ENCODE data around the gene SYT11. TPM values are rescaled to one million over a fixed set of nuclear protein-coding genes. Genes with fewer than 3 reads are reported as not detected.

SYT11 gene
- total and polyA plus RNA-seq, 10 of the 15 experiments (the other 5 are each of a cell fraction or from before 2014, with no cell fraction given): 7.7 to 21.2 (median 13.5) TPM

- DNase-seq (ENCODE audit: low read depth, low spot score) (no peak), FAIRE-seq (no peak), ATAC-seq (peak; percentile 55)
- Histone ChIP-seq H3K9me3 (replicated peaks; ENCODE audit: control insufficient read depth, insufficient read depth, low read length) (no peaks in the 10 kb centered on the region), H3K79me2 (ENCODE audit: control insufficient read depth, insufficient read depth, low read length) (peaks cover 20% of the 10 kb centered on the region), H3K9ac (ENCODE audit: control insufficient read depth, insufficient read depth, low read length) (peak overlapping the region; percentile 63), H3K4me2 (ENCODE audit: control insufficient read depth, insufficient read depth) (peak overlapping the region; percentile 90), H3K4me3 (peak overlapping the region; percentile 63), H4K20me1 (ENCODE audit: control insufficient read depth, insufficient read depth) (no peaks in the 10 kb centered on the region), H2AFZ (ENCODE audit: control insufficient read depth, low read depth, low read length) (peak overlapping the region; percentile 90), H3K27ac (ENCODE audit: control insufficient read depth, insufficient read depth) (peak overlapping the region; percentile 63), H3K4me1 (ENCODE audit: control insufficient read depth, insufficient read depth, low read length) (peaks cover 15% of the 10 kb centered on the region), H3K36me3 (ENCODE audit: control insufficient read depth in 2 of 2, insufficient read depth in 2 of 2, low read length in 1 of 2) (no peaks in the 10 kb centered on the region), H3K27me3 (replicated peaks in 1 of 2; ENCODE audit: control insufficient read depth in 2 of 2, insufficient read depth in 2 of 2, low read length in 1 of 2) (no peaks in the 10 kb centered on the region)
- RAD21 ChIA-PET (ENCODE audit: unreplicated experiment): interaction anchor here (0.6 to 2.3 kb wide), 20 partner anchors 9 to 206 kb away, joined by 3 to 17 read pairs (median 4); partner anchors contain the start of genes ARHGEF2 and KHDC4
- intact Hi-C loops (cut with micrococcal nuclease; ENCODE audit: unreplicated experiment): loop anchor here (2.0 to 10.0 kb wide), 3 partner anchors 51 to 195 kb away; partner anchors contain the start of genes LAMTOR2, RIT1 and UBQLN4
- WGBS (ENCODE audit: insufficient coverage, insufficient replicate concordance, low lambda C conversion rate, missing lambda C conversion rate): under 1% methylated on average over 29 of the region's 35 CpGs
- no TSS peak for BruUV-seq (replicated peaks)
- POLR2A ChIA-PET: interaction anchor here (0.5 to 4.3 kb wide), 20 partner anchors 8 to 1867 kb away, joined by 3 to 22 read pairs (median 6); partner anchors contain the start of genes ARHGEF2, KHDC4 and RIT1
- in situ Hi-C loops (cut with MboI): no loop called here
- CTCF ChIA-PET: interaction anchor here (0.8 to 2.7 kb wide), 10 partner anchors 10 to 206 kb away, joined by 3 to 6 read pairs (median 4); partner anchors contain the start of gene KHDC4
- SMC1A ChIA-PET (ENCODE audit: uncharacterized antibody, unreplicated experiment): interaction anchor here (0.8 to 6.6 kb wide), 19 partner anchors 13 to 423 kb away, joined by 3 to 29 read pairs (median 4); partner anchors contain the start of genes ARHGEF2, KHDC4, SMG5 and SSR2
- TF ChIP-seq WRNIP1 (IDR thresholded peaks at IDR 0.05; ENCODE audit: borderline replicate concordance, low read depth, low read length) (no peak), TBL1XR1 (IDR thresholded peaks at IDR 0.05; ENCODE audit: low read depth, low read length) (no peak), NR2F1 (conservative IDR thresholded peaks at IDR 0.05) (no peak), KLF5 (IDR thresholded peaks at IDR 0.05; ENCODE audit: partially characterized antibody) (no peak), SUZ12 (IDR thresholded peaks at IDR 0.05; ENCODE audit: unreplicated experiment) (no peak), DPF2 (IDR thresholded peaks at IDR 0.05) (peak; percentile 56; the same call in 1 of the 2 replicates), TAF1 (IDR thresholded peaks at IDR 0.05; ENCODE audit: borderline replicate concordance, low read depth, low read length) (no peak; the same call in 1 of the 2 replicates), SREBF2 (IDR thresholded peaks at IDR 0.05; ENCODE audit: low read length) (no peak), MLLT1 (IDR thresholded peaks at IDR 0.05) (no peak; the same call in 1 of the 2 replicates), RELB (IDR thresholded peaks at IDR 0.05; ENCODE audit: low read depth) (peak; percentile 60), RCOR1 (conservative IDR thresholded peaks at IDR 0.05; ENCODE audit: low read depth, low read length) (no peak), RBBP5 (conservative IDR thresholded peaks at IDR 0.05) (no peak), NFYB (IDR thresholded peaks at IDR 0.05; ENCODE audit: insufficient read depth, low read depth, low read length) (no peak), IKZF2 (IDR thresholded peaks at IDR 0.05) (peak; percentile 39 to 43; a peak in 2 of 4 replicates), E2F4 (IDR thresholded peaks at IDR 0.05; ENCODE audit: low read depth, low read length) (no peak), CEBPB (IDR thresholded peaks at IDR 0.05; ENCODE audit: borderline replicate concordance in 1 of 2, low read depth in 2 of 2, low read length in 2 of 2) (no peak), ZNF207 (IDR thresholded peaks at IDR 0.05; ENCODE audit: borderline replicate concordance) (no peak), RAD21 (IDR thresholded peaks at IDR 0.05; ENCODE audit: insufficient read depth, low read depth, low read length) (no peak)
Observed at GRCh38 chr1:155859881-155860871, 809 bp downstream of the SYT11 start.

All from GM12878 (cell line).